Measurements from ENCODE around the gene PTAFR.

Gene PTAFR

DNA sequence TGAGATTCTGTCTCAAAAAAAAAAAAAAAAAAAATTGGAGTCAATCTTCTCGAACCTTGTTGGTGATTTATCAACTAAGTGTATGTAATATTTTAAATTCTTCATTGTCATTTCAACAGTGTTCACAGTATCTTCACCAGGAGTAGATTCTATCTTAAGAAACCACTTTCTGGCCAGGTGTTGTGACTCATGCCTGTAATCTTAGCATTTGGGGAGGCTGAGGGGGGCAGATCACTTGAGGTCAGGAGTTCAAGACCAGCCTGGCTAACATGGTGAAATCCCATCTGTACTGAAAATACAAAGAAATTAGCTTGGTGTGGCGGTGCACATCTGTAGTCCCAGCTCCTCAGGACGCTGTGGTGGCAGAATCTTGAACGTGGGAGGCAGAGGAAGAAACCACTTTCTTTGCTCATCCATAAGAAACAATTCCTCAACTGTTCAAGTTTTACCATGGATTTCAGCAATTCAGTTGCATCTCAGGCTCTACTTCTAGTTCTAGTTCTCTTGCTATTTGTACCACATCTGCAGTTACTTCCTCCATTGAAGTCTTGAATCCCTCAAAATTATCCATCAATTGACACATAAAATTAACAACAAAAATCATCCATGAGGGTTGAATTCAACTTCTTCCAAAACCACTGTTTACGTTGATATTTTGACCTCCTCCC is 57.7 kb downstream of the PTAFR start:
- TF ChIP-seq ARNT (IDR thresholded peaks at IDR 0.05) (no peak), ELF4 (IDR thresholded peaks at IDR 0.05) (no peak), ZNF384 (IDR thresholded peaks at IDR 0.05) (no peak), SP1 (IDR thresholded peaks at IDR 0.05) (no peak), PKNOX1 (IDR thresholded peaks at IDR 0.05) (no peak), SUZ12 (IDR thresholded peaks at IDR 0.05) (no peak)
- no peak for DNase-seq (ENCODE audit: extremely low spot score)
- ChIA-PET CTCF (no interaction called here), POLR2A (no interaction called here)

- ChIA-PET CTCF (no interaction called here), POLR2A (no interaction called here)
- DNase-seq (ENCODE audit: extremely low spot score), result no peak
- TF ChIP-seq FOXK2 (IDR thresholded peaks at IDR 0.05), result no peak
- no peak for TF ChIP-seq L3MBTL2 (conservative IDR thresholded peaks at IDR 0.05)
- no peak for TF ChIP-seq ELF4 (IDR thresholded peaks at IDR 0.05)
- TF ChIP-seq NFRKB (IDR thresholded peaks at IDR 0.05), result no peak
- TF ChIP-seq CTBP1 (IDR thresholded peaks at IDR 0.05; ENCODE audit: borderline replicate concordance), result no peak
- TF ChIP-seq FOXA1 (IDR thresholded peaks at IDR 0.05), result no peak
- TF ChIP-seq SP1 (IDR thresholded peaks at IDR 0.05), result no peak
- no peak for TF ChIP-seq BHLHE40 (IDR thresholded peaks at IDR 0.05; ENCODE audit: borderline replicate concordance)
- TF ChIP-seq FOXM1 (IDR thresholded peaks at IDR 0.05; ENCODE audit: borderline replicate concordance), result no peak
- no peak for TF ChIP-seq PKNOX1 (IDR thresholded peaks at IDR 0.05)
- no peak for TF ChIP-seq ARNT (IDR thresholded peaks at IDR 0.05)
- no peak for TF ChIP-seq ZNF384 (IDR thresholded peaks at IDR 0.05)
- TF ChIP-seq HDGF (IDR thresholded peaks at IDR 0.05; ENCODE audit: borderline replicate concordance), result no peak
- no peak for TF ChIP-seq SUZ12 (IDR thresholded peaks at IDR 0.05)
Observed at GRCh38 chr1:28115267-28115666, 61.2 kb downstream of the PTAFR start.

- ChIA-PET CTCF (no interaction called here), POLR2A (no interaction called here)
- TF ChIP-seq SP1 (IDR thresholded peaks at IDR 0.05) (no peak), HDGF (IDR thresholded peaks at IDR 0.05; ENCODE audit: borderline replicate concordance) (no peak), ZNF384 (IDR thresholded peaks at IDR 0.05) (no peak), LEF1 (IDR thresholded peaks at IDR 0.05; ENCODE audit: borderline replicate concordance) (no peak), NFRKB (IDR thresholded peaks at IDR 0.05) (no peak), TARDBP (IDR thresholded peaks at IDR 0.05) (no peak), PKNOX1 (IDR thresholded peaks at IDR 0.05) (no peak), FOXM1 (IDR thresholded peaks at IDR 0.05; ENCODE audit: borderline replicate concordance) (no peak), BHLHE40 (IDR thresholded peaks at IDR 0.05; ENCODE audit: borderline replicate concordance) (no peak), L3MBTL2 (conservative IDR thresholded peaks at IDR 0.05) (no peak), FOXA1 (IDR thresholded peaks at IDR 0.05) (no peak), CTBP1 (IDR thresholded peaks at IDR 0.05; ENCODE audit: borderline replicate concordance) (no peak), ELF4 (IDR thresholded peaks at IDR 0.05) (no peak), FOXK2 (IDR thresholded peaks at IDR 0.05) (no peak), SUZ12 (IDR thresholded peaks at IDR 0.05) (no peak)
- DNase-seq (ENCODE audit: extremely low spot score), result no peak
Observed at GRCh38 chr1:28114844-28115243, 61.6 kb downstream of the PTAFR start.

DNA sequence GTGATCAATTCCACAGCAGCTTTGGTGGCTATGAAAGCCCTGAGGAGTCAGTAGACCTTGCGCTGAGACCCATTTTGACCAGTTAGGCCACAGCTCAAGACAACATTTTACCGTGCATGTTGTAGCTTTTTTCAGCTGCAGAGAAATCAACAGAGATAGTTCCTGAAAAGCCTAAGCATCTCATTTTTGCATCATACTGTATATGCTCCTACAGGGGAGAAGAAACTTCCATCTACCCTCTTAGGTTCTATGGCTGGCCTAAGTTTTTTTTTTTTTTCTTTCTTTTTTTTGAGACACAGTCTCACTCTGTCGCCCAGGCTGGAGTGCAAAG is 63.3 kb downstream of the PTAFR start:
- POLR2A ChIA-PET, result interaction anchor here (1.5 kb wide), 1 partner anchor 25 kb away, joined by 3 read pairs; the partner anchor contains the start of gene EYA3

More for the DNA sequence above, 63.3 kb downstream of the PTAFR start:
- CTCF ChIA-PET, result interaction anchor here (1.5 to 1.6 kb wide), 2 partner anchors 11 to 22 kb away, joined by 4 read pairs; no protein-coding TSS in a partner anchor
- DNase-seq (ENCODE audit: extremely low spot score), result no peak
- TF ChIP-seq L3MBTL2 (conservative IDR thresholded peaks at IDR 0.05) (no peak), SUZ12 (IDR thresholded peaks at IDR 0.05) (no peak), PKNOX1 (IDR thresholded peaks at IDR 0.05) (no peak), NFRKB (IDR thresholded peaks at IDR 0.05) (no peak), HDGF (IDR thresholded peaks at IDR 0.05; ENCODE audit: borderline replicate concordance) (no peak), FOXA1 (IDR thresholded peaks at IDR 0.05) (no peak), TARDBP (IDR thresholded peaks at IDR 0.05) (no peak), ZNF384 (IDR thresholded peaks at IDR 0.05) (no peak), ELF4 (IDR thresholded peaks at IDR 0.05) (no peak), LEF1 (IDR thresholded peaks at IDR 0.05; ENCODE audit: borderline replicate concordance) (no peak), FOXM1 (IDR thresholded peaks at IDR 0.05; ENCODE audit: borderline replicate concordance) (no peak), CTBP1 (IDR thresholded peaks at IDR 0.05; ENCODE audit: borderline replicate concordance) (no peak)
